HepG2 (cell line): Measurements from ENCODE around the gene CNIH3.

Experiments
- ATF7-NPFF ChIP-seq: sonication (generic); formaldehyde crosslinking; IDR thresholded peaks from 2 replicates; pipeline ENCODE4 v1.8.1; 2023; ENCODE audit warnings: mild to moderate bottlenecking, low read depth, missing genetic modification reagents, moderate library complexity
- CTCF ChIP-seq: sonication (generic); formaldehyde crosslinking; IDR thresholded peaks from 2 replicates; pipeline ENCODE4 v1.5.0; 2020; ENCODE audit warnings: mild to moderate bottlenecking, missing genetic modification reagents, moderate library complexity
- EZH2 ChIP-seq: conservative IDR thresholded peaks from 2 replicates; pipeline ENCODE4 v1.6.1; 2012; ENCODE audit warnings: mild to moderate bottlenecking, low read depth, low read length, moderate library complexity
- FOSL2 ChIP-seq: sonication (generic); formaldehyde crosslinking; IDR thresholded peaks from 2 replicates; pipeline ENCODE4 v1.4.0; 2020; ENCODE audit warnings: missing genetic modification reagents
- FOXM1 ChIP-seq: sonication (generic); formaldehyde crosslinking; IDR thresholded peaks from 2 replicates; pipeline ENCODE4 v1.5.0; 2020; ENCODE audit warnings: missing genetic modification reagents
- GATAD2A ChIP-seq: IDR thresholded peaks from 2 replicates; pipeline ENCODE4 v1.6.1; 2016
- MAX ChIP-seq: IDR thresholded peaks from 2 replicates; pipeline ENCODE4 v1.6.1; 2012; ENCODE audit warnings: inconsistent platforms
- MTF1 ChIP-seq: sonication (generic); formaldehyde crosslinking; IDR thresholded peaks from 2 replicates; pipeline ENCODE4 v1.5.0; 2020; ENCODE audit warnings: missing genetic modification reagents
- POLR2A ChIP-seq, 2 experiments: IDR thresholded peaks; 2 replicates each; pipeline ENCODE4 v1.6.1; 2011; ENCODE audit warnings: low read depth in 2 of 2, low read length in 2 of 2, mild to moderate bottlenecking in 1 of 2, moderate library complexity in 1 of 2; ENCODE audit not compliant: insufficient read depth in 1 of 2
- POLR2AphosphoS5 ChIP-seq: IDR thresholded peaks from 2 replicates; pipeline ENCODE4 v1.6.1; 2012; ENCODE audit warnings: low read depth, low read length
- TCF7 ChIP-seq: sonication (generic); IDR thresholded peaks from 2 replicates; pipeline ENCODE4 v1.6.1; 2016; ENCODE audit warnings: antibody characterized with exemption, low read depth
- YY1 ChIP-seq: IDR thresholded peaks from 2 replicates; pipeline ENCODE4 v1.6.1; 2011; ENCODE audit warnings: low read length, low read depth, moderate library complexity, mild to moderate bottlenecking; ENCODE audit not compliant: insufficient read depth, insufficient replicate concordance

GRCh38 chr1:224617410-224618355 lies 1.6 kb downstream of the CNIH3 start:
- TF ChIP-seq GATAD2A, result no peak
- no peak for TF ChIP-seq YY1
- TF ChIP-seq POLR2A (IDR thresholded peaks at IDR 0.05; ENCODE audit: insufficient read depth in 1 of 2, low read depth in 2 of 2, low read length in 2 of 2), result no peak
- TF ChIP-seq CTCF (CRISPR knock-in tag), result no peak
- TF ChIP-seq TCF7, result no peak
- no peak for TF ChIP-seq EZH2
- TF ChIP-seq MTF1, result no peak
- TF ChIP-seq ATF7-NPFF (CRISPR knock-in tag), result no peak
- TF ChIP-seq MAX, result no peak
- TF ChIP-seq FOSL2, result no peak
- no peak for TF ChIP-seq POLR2AphosphoS5
- TF ChIP-seq FOXM1 (CRISPR knock-in tag), result no peak
